ENCODE results near the gene MS4A10.
"Not testable (repeated sequence)": the region's sequence is repeated elsewhere in the genome, so short reads cannot be mapped to it uniquely, and the experiment has no call there.

Gene MS4A10

DNA sequence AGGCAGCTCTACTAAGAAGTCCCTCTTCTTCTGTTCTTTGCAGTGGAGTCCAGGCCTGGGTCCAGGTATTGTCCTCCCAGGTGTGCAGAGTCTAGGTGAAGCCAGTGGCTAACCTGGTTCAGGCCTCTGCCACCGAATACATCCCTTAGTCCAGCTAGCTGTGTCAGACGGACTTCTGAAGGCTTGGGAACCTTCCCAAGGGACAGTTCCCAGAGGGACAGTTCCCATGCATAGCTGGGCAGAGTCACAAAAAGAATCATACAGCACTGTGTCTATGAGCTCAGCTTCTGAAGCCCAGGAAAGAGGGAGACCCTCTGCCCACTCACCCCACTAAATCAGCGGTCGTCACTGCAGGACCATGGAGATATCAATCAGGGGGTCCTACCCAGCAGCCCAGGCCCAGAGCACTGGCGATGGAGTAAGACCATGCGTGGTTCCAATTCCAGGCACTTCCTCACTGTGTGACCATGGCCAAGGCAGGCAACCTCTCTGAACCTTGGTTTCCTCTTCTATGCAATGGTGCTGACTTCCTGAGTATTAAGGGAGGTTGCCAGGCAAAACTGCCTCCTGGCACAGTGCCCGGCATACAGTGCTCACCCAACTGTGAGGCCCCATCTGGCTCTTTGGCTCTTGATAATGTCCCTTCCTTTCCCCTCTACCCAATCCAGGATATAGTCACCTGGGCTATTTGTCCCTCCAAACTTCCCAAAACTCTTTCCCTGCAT lies 3.4 kb downstream of the MS4A10 start:
- no peak for DNase-seq

DNA sequence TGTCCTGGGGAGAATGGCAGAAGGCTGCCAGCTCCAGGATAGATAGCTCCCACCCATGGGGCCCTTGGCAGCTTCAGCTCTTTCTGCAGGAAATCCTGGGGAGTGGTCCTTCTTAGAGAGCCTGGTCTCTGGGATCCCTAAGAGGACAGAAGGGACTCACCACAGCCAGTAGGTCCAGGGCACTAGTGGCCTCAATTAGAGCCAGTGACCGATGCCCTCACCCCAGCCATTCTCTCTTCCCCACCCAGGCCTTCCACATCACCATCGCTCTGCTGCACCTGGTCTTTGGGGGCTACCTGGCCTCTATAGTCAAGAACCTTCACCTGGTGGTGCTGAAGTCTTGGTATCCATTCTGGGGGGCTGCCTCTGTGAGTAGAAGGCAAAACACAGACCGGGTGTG lies 5.6 kb downstream of the MS4A10 start:
- DNase-seq: no peak

DNA sequence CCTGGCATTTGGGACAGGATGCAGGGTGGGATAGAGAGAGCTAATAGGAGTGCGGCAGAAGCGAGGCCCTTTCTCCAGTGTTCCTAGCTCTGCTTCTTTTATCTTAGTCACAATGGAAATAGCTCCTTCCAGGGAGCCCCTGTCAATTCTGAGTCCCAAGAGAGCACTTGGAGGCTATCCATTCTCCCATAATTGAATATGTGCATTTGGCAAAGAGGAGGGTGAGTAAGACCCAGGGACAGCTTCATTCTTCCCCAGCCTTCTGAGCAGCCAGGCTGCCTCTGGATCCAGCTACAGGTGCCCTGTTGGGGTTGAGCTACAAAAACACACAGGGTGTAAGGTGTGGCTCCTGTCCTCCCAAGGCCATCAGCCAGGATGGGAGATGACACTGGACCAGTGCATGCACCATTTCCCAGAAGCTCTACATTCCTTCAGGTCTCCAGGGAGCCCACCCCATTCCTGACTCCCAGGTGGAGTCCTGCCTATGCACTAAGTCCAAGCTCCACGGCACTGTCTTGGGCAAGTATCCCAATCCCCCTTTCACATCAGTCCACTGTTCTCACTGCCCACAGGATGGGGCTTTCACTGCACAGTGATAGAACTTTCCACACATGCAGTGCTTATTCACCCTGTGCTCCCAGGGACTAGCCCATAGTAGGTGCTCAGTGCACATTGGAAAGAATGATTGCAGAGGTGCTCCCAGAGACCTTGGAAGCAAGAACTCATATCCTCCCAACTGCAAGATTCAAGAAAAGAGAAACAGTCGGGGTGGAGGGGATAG lies 6.2 kb downstream of the MS4A10 start:
- DNase-seq: no peak

DNA sequence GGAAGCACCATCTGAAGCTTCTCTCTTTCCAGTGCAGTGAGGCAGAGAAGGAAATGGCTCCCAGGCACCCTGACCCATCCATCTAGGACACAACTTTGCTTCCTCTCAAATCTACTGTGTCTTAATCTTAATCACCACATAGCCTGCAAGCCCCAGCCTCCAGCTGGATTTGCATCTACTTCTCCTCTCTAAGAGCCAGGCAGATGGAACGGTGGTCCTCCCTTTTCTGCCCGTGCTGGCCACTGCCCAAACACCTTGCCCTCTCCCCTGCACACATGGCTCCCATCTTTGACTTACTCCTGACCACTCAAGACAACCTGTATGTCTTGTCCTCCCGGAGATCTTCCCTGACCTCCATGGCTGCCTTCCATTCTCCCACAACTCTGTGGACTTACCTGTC lies 7.4 kb downstream of the MS4A10 start:
- no peak for DNase-seq

DNA sequence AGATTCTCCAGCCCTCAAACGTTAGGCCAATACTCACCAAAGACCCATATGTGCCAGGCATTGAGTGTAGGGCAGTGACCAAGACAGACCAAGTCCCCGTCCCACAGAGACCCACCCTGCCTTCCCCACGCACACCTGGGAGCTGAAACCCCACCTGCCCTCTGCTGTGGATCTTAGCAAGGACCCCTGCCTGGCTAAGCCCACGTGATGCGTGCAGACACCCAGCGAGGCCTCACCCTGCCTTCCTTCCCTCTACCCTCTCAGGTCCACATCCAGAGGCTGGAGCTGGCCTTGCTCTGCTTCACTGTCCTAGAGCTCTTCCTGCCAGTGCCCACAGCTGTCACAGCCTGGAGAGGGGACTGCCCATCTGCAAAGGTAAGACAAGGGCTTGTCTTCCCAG lies 10.2 kb downstream of the MS4A10 start:
- no peak for DNase-seq

DNA sequence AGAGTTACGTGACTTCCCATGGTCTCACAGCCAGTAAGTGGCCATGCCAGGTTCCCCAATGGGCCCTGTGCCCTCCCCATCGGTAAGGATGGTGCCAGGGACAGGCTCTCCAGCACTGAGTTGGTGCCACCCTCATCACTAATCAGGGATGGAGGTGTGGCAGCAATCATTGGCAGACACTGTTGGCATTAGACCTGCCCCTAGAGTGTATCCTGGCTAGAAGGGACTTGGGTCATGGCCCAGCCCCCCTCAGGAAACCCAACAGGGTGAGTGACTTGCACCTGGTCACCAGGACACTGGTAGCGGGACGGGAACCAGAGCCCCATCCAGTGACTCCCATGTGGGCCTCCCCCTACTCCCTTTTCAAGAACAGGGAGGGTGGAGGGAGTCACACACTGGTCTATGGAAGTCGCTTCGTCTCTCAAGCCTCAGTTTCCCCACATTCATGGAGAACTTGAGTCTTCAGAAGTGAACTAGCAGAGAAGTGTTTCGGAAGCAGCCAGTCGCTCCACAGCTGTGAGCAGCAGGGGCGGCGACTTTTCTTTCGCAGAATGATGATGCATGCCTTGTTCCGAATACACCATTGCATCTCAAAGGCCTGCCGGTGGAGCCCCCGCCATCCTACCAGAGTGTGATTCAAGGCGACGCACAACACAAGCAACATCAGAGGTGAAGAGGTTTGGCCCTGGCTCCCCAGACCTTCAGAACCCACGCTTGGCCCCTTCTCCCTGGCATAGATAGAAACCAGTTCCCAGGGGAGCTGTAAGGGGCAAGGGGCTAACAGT lies 12.9 kb downstream of the MS4A10 start:
- DNase-seq: no peak

DNA sequence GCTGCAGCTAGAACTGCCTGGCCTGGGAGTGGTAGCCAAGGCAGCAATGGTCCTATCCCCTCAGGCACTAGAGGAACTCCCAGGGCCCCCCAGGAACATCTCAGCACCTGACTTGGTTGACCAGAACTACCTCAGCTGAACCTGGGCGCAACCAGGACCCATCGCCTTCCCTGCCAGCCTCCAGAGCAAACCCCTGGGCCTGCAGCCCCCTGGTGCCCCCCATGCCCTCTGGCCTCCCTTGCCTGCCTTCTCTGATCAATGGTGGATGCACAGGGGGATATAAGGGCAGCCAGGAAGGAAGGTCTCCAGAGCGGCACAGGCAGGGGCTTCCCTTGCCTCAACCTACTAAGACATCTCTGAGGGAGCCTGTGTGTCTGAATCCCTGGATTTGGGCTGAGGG lies 13.5 kb downstream of the MS4A10 start:
- no peak for DNase-seq

DNA sequence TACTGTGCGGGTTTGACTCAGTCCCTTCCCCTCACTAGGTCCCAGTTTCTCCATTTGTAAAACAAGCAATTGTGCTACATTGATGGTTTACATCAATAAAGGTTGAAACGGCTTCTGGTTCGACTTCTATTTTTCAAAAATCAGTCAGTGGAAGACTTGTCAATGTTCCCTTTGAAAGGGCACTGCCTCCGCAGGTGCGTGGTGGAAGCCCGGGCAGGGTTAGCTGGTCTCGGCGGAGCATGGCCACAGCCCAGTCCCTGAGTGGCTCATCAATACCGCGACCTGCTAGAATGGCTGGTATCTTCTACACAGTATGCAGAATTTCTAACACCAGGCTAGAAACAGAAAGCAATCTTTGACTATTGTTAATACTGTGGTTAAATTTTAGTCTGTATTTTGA lies 16.1 kb downstream of the MS4A10 start:
- no peak for DNase-seq

DNA sequence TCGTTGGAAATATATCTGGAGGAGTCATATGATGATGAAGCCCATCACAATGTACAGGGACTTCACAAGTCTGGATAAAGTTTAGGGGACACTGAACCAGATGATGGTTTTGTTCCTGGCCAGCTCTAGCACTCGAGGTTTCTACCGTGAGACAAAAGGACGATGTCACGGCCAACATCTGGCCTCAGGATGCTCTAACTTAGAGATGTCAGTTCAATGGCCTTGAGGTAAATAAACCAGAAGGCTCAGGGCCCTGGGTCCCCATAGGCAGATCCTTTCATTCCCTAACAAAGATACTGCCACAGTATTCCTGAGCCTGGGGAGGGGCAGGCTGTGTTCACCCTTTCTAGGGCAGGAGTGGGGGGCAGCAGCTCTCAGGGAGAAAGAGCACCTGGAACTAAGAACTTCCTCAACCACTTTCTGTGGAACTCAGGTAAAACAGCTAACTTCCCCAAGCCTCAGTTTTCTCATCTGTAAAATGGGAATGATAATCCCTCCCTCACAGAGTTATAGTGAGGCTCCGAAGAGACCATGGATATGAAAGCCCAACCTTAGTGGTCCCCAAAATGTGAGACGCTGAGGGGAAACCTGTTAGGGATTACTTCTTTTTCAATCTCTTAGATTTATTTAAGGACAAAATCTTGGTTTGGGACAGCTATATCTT lies 18.3 kb downstream of the MS4A10 start:
- no peak for DNase-seq

DNA sequence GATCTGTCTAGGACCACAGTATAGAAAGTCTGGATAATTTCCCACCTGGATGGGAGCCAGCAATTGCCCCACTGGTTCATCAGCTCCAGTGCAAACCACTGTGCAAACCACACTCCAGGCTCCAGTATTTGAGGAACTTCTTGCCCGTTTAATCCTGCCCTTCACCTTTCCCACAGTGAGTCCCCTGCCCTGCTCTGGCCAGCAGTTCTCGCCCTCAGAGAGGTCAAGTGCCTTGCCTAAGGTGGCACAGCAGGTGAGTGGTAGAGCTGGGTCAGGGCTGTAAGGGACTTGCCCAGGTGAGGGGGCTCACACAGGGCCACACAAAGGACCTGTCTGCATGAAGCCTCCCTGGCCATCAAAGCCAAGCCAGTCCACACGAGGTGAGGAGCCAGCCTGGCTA lies 24.1 kb downstream of the MS4A10 start:
- no peak for DNase-seq

DNA sequence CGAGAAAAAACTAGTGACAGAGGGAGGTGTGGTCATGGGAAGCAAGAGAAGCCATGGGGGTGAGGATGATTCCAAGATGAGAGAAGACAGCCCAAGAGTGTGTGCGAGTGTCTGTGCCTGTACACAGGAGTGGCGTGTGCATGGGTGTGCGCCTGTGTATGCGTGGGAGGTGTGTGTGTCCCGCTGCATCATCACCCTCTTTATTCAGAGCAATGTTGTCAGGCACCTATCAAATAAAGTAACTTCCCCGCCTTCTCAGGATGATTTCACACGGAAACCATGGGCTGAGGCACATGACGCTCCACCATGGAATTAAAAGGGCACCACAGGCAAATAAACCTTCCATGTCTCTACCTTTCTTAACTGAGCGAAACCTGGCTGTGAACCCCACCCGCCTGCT lies 24.6 kb downstream of the MS4A10 start:
- no peak for DNase-seq

DNA sequence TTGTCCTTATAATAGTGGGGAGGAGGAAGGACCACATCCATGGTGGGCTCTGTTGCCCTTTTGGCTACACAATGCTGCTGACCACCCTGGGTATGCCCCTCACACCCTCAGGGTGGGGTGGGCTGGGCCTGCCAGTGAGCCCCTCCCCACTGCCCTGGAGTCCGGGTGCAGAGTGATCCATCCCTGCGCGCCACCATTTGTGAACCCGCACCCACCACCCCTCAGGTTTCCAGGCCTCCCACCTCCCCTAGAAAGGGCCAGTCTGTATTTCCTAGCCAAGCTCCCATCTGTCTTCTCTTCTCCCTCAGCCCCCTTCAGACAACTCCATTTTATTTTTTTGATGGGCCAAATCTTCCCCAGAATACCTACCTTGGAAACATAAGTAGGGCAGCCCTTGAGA lies 25.0 kb downstream of the MS4A10 start:
- no peak for DNase-seq

DNA sequence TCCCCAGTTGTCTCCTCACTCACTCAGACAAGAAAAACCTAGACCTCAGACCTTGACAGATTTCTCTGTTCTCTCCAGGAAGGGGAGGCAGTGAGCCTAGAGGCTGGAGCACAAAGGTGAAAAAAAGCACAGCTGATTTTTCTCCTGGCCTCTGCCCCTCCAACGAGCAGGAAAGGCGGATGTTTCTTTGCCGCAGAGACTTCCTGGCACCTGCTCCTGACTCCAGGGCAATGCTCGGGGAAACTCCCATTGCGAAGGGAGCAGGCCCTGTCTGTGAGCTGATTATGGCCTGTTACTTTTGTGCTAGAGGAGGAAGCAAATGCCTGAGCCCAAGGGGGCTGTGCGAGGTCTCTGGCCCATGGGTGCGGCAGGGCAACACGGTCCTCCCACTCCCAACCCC lies 25.4 kb downstream of the MS4A10 start:
- DNase-seq: no peak

DNA sequence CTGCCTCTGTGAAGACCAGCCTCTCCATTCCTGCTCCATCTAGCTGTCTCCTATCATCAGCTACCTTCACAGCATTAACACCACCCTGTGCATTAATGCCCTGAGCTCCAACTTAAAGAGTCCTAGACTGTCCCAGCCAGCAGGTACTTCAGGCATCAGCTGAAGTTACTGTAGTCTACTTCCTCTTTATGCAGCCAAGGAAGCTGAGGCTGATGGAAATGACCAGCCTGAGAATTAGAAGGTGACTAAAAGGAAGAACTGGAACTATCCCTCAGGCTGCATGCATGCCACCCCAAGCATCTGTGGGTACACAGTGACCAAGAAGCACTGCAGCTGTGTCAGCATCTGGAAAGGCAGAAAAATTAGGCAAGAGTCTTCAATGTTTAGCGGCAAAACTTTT lies 28.2 kb downstream of the MS4A10 start:
- no peak for DNase-seq

DNA sequence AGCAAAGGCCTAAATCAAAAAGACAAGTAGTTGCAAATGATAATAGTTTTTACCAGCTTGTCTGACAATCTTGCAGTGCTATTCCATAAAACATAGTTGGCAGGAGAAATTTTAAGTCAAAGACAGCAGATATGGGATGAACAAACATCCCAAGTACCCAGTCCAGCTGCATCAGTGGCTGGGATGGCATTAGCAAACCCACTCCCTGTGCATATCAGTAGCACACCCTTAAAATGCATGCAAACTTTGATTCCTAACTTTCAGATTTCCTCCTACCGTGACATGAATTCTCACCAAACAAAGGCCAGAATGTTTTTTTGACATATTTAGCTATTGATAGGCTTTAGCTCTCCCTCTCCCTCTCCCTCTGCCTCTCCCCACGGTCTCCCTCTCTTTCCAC lies 29.0 kb downstream of the MS4A10 start:
- no peak for DNase-seq

DNA sequence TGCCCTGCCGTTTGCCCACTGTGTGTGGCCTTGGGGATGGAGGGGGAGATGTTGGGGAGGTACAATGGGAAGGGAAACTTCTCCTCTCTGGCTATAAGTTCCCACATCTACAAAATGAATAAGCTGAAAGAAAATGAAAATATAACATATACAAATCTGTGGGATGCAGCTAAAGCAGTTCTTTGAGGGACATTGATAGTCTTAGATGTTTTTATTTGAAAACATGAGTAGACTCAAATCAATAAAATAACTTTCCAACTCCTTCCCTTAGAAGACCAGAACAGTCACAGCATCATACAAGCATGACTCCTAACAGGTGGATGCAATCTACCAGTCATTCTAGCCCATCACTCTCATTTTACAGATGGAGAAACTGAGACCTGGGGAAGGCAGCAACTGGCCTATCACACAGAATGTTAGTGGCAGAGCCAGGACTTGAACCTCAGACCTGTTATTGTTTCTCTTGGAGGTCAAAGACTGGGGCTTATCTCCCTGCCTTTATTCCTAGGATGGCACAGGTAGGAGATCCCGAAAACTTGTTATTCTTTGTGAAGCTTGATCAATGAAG lies 31.5 kb downstream of the MS4A10 start:
- no peak for DNase-seq

DNA sequence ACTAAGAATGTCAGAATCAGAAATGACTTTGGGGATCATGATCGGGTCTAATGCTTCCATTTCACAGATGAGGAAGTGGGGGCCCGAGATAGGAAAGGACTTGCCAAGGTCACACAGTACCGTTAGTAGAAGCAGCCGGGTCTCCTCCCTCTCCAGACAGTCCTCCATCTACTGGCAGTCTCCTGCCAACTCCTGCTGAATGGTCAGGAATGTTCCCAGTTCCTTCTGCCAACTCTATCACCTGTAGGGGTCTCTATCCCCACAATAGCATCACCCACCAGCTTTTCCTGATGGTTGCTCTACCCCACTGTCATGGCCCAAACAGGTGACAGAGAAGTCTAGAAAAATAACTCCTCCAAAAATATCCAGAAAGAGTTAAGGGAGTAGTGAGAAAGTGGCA lies 32.9 kb downstream of the MS4A10 start:
- DNase-seq: no peak

DNA sequence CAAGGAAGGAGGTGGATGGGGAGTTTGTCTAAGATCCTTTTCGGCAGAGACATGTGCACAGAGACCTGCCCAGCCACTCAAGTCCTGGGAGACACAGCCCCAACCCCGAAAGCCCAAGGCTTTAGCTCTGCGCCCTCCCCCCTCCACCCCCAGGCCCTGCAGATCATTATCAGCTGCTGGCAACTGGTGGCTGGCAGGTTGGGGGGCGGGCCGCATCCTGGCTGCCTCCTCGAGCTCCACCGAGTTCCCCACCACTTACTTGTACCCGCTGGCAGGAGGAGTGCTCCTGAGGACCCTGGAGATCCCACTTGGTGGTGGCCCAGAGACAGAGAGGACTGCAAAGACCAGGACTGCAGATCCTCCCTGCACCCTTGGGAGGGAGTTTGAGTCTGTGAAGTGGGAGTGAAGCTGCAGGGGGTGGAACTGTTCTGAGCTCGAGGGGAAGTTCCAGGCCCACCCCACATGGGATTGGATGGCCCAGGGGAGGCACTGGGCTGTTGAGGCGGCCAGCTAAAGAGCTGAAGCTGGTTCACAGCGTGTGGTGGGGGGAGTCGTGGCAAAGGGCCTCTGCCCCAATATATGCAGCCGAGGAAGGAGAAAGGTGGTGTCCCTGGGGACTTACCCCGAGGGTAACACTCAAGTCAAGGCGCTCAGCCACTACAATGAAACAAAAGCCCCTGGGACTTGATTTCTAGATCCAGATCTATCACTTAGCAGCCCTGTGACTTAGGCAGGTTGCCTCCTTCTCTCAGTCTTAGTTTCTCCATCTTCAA lies 36.9 kb downstream of the MS4A10 start:
- DNase-seq: no peak

DNA sequence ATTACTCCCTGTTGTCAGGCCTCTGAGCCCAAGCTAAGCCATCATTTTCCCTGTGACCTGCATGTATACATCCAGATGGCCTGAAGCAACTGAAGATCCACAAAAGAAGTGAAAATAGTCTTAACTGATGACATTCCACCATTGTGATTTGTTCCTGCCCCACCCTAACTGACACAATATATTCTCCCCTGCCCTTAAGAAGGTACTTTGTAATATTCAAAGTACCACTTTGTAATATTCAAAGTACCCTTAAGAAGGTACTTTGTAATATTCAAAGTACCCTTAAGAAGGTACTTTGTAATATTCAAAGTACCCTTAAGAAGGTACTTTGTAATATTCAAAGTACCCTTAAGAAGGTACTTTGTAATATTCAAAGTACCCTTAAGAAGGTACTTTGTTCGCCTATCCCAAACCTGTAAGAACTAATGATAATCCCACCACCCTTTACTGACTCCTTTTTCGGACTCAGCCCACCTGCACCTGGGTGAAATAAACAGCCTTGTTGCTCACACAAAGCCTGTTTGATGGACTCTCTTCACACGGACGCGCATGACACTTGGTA lies 38.7 kb downstream of the MS4A10 start:
- not testable (repeated sequence) for DNase-seq

DNA sequence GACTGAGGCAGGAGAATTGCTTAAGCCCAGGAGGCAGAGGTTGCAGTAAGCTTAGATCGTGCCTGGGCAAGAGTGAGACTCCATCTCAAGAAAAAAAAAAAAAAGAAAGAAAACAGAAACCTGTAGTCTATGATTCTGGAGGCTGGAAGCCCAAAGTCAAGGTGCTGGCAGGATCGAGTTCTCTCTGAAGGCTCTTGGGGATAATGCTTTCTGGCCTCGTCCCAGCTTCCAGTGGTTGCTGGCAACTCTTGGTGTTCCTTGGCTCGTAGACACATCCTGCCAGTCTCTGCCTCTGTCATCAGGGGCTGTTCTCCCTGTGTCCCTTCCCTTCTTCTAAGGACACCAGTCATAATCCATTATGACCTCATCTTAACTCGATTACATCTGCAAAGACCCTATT lies 40.0 kb downstream of the MS4A10 start:
- no peak for DNase-seq

DNA sequence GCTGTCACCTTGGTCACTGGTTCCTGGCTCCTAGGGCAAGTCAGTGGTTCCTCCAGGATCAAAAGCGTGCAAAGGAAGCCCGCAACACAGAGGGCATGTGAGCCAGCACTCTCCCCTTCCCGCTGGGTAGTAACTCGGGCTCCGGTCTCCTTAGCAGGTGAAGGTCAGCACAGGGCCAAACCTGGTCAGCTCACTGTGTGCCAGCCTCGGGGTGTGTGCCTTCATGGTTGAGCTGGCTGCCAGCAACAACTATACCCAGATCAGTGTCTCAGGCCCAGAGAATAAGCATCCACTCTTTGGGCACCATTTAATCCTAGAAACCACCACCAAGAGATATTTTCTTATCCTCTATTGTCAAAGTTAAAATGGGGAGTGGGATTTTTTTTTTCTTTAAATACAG lies 40.7 kb downstream of the MS4A10 start:
- no peak for DNase-seq

All from activated T-cell treated with anti-CD3 and anti-CD28 coated beads for 4 hours (primary cell).